Gastrocnemius medialis (tissue), 4 donors: ENCODE measurements around the gene SST.

Experiments
- CTCF ChIP-seq, 5 experiments: fragments of 450-650 bp in 3 of 5; fragments of 200-600 bp in 2 of 5; sonication (generic) in 2 of 5; IDR thresholded peaks in 4 of 5; conservative IDR thresholded peaks in 1 of 5; 1 replicate in 4 of 5; 2 replicates in 1 of 5; pipeline ENCODE4 v1.5.1; 2016 to 2019; ENCODE audit warnings: antibody characterized with exemption in 5 of 5, mild to moderate bottlenecking in 3 of 5, moderate library complexity in 3 of 5
- POLR2A ChIP-seq, 2 donors: fragments of 450-650 bp; IDR thresholded peaks; one replicate each; pipeline ENCODE4 v1.6.1; 2017; ENCODE audit warnings: antibody characterized with exemption in 2 of 2, mild to moderate bottlenecking in 2 of 2, moderate library complexity in 2 of 2

GRCh38 chr3:187698499-187699399 is 28.6 kb upstream of the SST start:
- TF ChIP-seq CTCF (IDR thresholded peaks at IDR 0.05 in 4 of 5, conservative IDR thresholded peaks at IDR 0.05 in 1 of 5) (no peak), POLR2A (IDR thresholded peaks at IDR 0.05) (no peak)
